ENCODE measurements around the gene UBR4.

UBR4 gene

DNA sequence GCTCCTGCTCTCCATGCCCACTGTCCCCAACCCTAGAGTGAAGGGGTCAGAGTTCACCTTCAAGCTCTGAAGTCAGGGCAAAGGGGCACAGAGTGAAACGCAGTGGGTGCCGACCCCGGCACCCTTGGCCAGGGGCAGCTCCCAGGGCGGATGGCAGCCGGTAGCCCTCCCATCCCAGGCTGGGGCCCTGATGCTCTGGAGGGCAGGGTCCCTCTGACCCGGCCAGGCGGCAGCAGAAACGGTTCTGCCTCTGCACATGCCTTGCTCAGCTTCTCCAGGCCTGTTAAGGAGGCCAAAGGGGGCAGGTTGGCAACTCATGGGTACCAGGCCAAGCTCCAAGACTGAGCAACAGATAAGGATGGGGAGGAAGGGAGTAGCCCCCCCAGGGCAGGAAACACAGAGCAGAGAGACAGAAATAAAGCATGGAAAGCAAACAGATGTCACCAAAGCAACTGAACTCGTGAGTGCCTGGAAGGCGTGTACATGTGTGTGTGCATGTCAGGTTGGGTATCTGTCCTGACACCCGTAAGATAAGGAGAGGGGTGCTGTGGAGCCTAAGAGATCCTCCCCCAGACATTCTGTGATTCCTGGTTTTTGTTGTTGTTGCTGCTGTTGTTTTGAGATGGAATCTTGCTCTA, 141.3 kb downstream of the UBR4 start:
- DNase-seq (ENCODE audit: low spot score): no peak
- TF ChIP-seq, protein P1, sequence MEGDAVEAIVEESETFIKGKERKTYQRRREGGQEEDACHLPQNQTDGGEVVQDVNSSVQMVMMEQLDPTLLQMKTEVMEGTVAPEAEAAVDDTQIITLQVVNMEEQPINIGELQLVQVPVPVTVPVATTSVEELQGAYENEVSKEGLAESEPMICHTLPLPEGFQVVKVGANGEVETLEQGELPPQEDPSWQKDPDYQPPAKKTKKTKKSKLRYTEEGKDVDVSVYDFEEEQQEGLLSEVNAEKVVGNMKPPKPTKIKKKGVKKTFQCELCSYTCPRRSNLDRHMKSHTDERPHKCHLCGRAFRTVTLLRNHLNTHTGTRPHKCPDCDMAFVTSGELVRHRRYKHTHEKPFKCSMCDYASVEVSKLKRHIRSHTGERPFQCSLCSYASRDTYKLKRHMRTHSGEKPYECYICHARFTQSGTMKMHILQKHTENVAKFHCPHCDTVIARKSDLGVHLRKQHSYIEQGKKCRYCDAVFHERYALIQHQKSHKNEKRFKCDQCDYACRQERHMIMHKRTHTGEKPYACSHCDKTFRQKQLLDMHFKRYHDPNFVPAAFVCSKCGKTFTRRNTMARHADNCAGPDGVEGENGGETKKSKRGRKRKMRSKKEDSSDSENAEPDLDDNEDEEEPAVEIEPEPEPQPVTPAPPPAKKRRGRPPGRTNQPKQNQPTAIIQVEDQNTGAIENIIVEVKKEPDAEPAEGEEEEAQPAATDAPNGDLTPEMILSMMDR (IDR thresholded peaks at IDR 0.05; ENCODE audit: extremely low read depth, missing control alignments): no peak

GRCh38 chr1:19067912-19068638, 142.0 kb downstream of the UBR4 start:
- no peak for DNase-seq (ENCODE audit: low spot score)
- TF ChIP-seq, protein P1 (IDR thresholded peaks at IDR 0.05; ENCODE audit: extremely low read depth, missing control alignments): no peak

DNA sequence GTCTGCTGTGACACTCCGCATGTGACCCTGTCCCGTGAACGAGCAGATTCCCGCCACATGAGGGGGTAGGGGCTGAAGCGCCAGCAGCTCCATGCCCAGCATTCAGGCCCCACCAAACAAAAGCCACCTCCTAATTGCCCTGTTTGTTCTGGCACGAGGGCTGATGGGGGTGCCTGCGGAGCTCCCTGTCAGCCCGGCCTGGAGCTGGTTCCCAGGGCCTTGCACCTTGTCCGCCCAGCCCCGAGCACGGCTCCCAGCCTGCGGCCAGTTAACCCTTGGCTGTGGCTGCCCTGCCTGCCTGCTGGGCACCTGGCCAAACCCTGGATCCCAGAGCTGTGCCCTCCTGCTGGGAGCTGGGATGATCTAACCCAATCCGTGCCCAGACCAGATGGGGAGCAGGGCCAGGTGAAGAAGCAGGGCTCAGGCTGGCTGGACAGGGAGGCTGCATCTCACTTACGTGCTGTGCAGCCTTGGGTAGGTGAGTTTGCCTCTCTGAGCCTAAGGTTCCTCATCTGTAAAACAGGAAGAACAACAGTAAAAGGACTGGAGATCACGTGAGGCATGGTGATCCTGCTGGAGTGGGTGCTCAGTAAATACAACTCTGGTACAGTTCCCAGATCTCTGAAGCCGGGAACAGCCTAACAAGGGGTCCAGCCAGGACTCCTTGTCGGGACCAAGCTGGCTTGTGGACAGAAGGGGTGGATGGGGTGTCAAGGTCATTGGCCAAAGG, 142.7 kb downstream of the UBR4 start:
- no peak for DNase-seq (ENCODE audit: low spot score)
- TF ChIP-seq, protein P1 (IDR thresholded peaks at IDR 0.05; ENCODE audit: extremely low read depth, missing control alignments): no peak

DNA sequence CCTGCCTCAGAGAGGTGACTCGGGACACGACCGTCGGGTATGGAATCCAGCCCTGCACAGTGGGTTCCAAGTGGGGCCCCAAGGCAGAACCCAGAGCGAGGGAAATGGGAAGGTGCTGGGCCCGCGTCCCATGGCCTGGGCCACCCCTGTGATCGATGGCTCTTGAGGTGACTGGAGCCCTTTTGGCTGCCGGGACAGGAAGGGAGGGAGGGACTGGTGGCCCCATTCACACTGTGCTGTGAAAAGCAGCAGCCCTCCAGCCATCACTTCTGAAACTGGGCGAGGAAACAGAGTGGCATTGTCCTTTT, 143.2 kb downstream of the UBR4 start:
- DNase-seq (ENCODE audit: low spot score): no peak
- TF ChIP-seq, protein P1 (IDR thresholded peaks at IDR 0.05; ENCODE audit: extremely low read depth, missing control alignments): no peak

- DNase-seq (ENCODE audit: low spot score): no peak
- TF ChIP-seq, protein P1 (IDR thresholded peaks at IDR 0.05; ENCODE audit: extremely low read depth, missing control alignments): no peak
These were observed 143.7 kb downstream of the UBR4 start for GRCh38 chr1:19066248-19066873.

- TF ChIP-seq, protein P1 (IDR thresholded peaks at IDR 0.05; ENCODE audit: extremely low read depth, missing control alignments): no peak
- DNase-seq (ENCODE audit: low spot score): no peak
These were observed 144.4 kb downstream of the UBR4 start for GRCh38 chr1:19065526-19066247.

Data from GM20000 (cell line).